MM.1S (cell line): ENCODE results near the gene SLC26A8.

Source experiments
- EZH2phosphoT487 ChIP-seq: fragments of 300-600 bp; sonication (generic); IDR thresholded peaks from 2 replicates; pipeline ENCODE4 v1.6.1; 2018; ENCODE audit warnings: antibody characterized with exemption, low read length
- TF ChIP-seq, protein P1 (sequence below): fragments of 300-600 bp; sonication (generic); IDR thresholded peaks from 2 replicates; pipeline ENCODE4 v1.5.1; 2016; ENCODE audit warnings: antibody characterized with exemption, low read length, mixed read lengths

DNA sequence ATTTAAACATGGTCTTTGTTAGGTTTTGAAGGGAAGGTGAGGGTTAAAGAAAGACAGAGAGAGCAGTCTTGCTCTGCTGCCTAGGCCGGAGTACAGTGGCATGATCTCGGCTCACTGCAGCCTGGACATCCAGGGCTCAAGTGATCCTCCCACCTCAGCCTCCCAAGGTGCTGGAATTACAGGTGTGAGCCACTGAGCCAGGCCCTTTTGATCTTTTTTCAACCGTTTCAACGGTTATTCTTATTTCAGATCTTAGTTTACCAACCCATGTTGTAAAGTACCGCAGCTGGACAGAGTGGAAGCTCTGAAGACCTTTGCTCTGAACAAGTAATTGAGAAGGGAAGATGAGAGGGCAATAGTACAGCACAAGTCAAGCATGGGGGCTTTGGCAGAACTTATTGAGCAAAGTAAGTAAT is 102.3 kb downstream of the SLC26A8 start:
- TF ChIP-seq EZH2phosphoT487, result no peak
- TF ChIP-seq, protein P1, sequence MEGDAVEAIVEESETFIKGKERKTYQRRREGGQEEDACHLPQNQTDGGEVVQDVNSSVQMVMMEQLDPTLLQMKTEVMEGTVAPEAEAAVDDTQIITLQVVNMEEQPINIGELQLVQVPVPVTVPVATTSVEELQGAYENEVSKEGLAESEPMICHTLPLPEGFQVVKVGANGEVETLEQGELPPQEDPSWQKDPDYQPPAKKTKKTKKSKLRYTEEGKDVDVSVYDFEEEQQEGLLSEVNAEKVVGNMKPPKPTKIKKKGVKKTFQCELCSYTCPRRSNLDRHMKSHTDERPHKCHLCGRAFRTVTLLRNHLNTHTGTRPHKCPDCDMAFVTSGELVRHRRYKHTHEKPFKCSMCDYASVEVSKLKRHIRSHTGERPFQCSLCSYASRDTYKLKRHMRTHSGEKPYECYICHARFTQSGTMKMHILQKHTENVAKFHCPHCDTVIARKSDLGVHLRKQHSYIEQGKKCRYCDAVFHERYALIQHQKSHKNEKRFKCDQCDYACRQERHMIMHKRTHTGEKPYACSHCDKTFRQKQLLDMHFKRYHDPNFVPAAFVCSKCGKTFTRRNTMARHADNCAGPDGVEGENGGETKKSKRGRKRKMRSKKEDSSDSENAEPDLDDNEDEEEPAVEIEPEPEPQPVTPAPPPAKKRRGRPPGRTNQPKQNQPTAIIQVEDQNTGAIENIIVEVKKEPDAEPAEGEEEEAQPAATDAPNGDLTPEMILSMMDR, result no peak
